NCI-H2029 treated with DMSO at 0.1 percent for 48 hours (cell line): ENCODE measurements around the gene LIX1L.

Source experiments
- DNase-seq: peaks from one replicate; lab custom pipeline; 2025; lab: John Stamatoyannopoulos, UW

The LIX1L gene

DNA sequence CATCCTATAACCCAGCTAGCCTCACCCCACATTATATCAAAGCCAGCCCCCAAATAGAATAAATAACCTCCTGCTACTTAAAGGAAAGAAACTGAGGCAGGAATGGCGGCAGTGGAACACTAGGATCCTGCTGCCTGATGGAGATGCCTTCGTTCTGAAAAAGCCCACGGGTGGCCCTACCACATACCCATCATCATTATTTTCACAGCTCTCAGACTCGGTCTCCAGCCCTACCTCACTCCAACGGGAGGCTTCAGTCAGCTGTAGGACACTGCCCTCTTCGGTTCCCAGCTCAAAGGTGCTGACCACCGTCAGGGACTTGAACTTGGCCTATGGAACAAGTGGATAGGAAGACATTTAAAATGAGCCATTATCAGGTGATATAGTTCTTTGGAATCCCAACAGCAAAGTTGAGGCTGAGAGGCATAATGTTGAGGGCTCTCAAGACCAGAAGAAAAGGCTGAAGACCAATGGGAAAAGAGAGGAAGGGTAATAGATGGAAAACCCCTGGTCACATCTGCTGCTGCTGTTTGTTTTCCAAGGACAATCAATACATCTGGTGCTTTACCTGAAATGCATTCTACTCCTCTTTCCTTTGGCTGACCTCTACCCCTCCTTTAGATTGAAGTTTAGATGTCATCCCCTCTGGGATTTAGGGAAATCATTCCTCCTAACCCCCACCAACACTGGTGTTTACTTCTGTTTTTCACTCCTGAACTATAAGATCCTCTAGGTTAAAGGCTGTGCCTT, 64.3 kb downstream of the LIX1L start:
- no peak for DNase-seq

GRCh38 chr1:145892486-145893087, 65.2 kb downstream of the LIX1L start:
- DNase-seq: peak; percentile 68

GRCh38 chr1:145891587-145892485, 66.0 kb downstream of the LIX1L start:
- DNase-seq: peak; percentile 96

DNA sequence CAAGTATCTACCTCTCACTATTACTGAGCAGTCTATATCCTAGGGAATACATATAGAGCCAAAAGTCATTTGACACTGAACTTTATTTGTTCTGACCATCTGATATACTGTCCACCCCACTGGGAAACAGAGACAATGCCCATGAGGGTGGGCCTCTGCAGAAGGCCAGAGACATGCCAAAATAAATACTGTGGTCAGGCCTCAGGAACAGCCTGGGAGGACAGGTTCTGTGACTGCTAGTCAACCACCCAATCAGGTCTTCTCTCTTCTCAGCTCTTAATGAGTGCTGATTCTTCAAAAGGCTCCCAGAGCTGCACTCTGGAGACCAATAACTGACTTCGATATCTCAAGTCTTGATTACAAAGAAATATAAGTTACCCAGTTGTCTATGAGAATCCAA, 66.7 kb downstream of the LIX1L start:
- peak; percentile 90 for DNase-seq

GRCh38 chr1:145889722-145890121, 68.1 kb downstream of the LIX1L start:
- DNase-seq: peak; percentile 82

GRCh38 chr1:145887631-145888030, 70.2 kb downstream of the LIX1L start:
- no peak for DNase-seq

DNA sequence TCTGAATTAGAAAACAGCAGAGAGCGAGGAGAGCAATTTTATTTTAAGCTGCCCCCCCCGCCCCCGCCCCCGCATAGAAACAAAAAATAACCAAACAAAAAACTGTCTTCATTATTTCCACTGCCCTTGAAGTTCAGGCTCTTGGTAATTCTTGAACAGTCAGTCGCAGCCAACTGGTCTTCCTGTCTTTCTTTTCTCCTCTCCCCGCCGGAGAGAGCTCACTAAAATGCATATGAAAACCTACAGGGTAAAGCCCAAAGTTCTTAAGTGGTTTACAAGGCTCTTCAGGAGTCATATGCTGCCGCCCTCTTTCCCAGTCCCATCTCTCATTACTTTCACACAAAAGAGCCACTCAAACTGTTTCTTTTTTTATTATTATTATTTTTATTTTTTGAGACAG, 71.0 kb downstream of the LIX1L start:
- no peak for DNase-seq

DNA sequence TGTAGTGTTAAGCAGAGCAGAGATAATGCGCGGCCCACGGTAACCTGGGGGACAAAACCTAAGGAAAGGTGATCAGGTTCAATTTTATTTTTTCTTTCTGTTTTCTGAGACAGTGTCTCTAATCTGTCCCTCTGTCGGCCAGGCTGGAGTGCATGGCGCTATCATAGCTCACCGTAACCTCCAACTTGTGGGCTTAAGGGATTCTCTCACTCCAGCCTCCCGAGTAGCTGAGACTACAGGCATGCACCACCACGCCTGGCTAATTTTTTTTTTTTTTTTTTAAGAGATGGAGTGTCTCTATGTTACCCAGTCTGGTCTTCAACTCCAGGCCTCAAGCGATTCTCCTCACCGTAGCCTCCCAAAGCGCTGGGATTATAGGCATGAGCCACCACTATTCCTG, 71.4 kb downstream of the LIX1L start:
- no peak for DNase-seq

DNA sequence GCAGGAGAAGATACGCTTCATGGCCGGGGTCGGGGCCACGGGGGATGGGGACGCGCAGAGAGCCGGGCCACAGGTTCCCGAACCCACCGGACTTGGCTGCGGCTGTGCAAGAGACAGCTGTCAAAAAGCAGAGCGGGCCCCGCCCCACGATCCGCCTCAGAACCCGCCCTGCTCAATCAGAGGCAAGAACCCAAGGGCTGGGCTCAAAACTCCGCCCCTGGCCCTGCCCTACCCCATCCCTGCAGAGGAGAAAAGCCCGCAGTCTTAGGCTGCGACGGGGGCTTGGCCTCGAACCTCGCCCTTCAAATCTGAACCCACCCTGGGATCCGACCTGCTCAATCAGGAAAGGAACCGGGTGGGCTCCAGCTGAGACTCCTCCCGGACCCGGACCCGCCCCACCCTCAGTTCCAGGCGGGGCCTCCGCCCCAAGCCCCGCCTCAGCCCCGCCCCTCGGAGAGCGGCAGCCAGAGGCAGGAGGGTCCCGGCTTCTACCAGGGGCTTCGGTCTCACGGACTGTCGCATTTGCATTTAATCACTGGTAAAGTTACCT, 72.0 kb downstream of the LIX1L start, which contains the start of gene ANKRD35:
Gene ANKRD35, minus strand, starts transcription at position 129 of the 550 bp plus-strand sequence. Its CDS starts 108 bp downstream, at position 21.
- DNase-seq: peak; percentile 53

- no peak for DNase-seq
These were observed 73.1 kb downstream of the LIX1L start for GRCh38 chr1:145884675-145885074.
